ENCODE data around the gene ADGRV1.

ADGRV1 gene, protein sequence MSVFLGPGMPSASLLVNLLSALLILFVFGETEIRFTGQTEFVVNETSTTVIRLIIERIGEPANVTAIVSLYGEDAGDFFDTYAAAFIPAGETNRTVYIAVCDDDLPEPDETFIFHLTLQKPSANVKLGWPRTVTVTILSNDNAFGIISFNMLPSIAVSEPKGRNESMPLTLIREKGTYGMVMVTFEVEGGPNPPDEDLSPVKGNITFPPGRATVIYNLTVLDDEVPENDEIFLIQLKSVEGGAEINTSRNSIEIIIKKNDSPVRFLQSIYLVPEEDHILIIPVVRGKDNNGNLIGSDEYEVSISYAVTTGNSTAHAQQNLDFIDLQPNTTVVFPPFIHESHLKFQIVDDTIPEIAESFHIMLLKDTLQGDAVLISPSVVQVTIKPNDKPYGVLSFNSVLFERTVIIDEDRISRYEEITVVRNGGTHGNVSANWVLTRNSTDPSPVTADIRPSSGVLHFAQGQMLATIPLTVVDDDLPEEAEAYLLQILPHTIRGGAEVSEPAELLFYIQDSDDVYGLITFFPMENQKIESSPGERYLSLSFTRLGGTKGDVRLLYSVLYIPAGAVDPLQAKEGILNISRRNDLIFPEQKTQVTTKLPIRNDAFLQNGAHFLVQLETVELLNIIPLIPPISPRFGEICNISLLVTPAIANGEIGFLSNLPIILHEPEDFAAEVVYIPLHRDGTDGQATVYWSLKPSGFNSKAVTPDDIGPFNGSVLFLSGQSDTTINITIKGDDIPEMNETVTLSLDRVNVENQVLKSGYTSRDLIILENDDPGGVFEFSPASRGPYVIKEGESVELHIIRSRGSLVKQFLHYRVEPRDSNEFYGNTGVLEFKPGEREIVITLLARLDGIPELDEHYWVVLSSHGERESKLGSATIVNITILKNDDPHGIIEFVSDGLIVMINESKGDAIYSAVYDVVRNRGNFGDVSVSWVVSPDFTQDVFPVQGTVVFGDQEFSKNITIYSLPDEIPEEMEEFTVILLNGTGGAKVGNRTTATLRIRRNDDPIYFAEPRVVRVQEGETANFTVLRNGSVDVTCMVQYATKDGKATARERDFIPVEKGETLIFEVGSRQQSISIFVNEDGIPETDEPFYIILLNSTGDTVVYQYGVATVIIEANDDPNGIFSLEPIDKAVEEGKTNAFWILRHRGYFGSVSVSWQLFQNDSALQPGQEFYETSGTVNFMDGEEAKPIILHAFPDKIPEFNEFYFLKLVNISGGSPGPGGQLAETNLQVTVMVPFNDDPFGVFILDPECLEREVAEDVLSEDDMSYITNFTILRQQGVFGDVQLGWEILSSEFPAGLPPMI (N-terminal part only)

DNA sequence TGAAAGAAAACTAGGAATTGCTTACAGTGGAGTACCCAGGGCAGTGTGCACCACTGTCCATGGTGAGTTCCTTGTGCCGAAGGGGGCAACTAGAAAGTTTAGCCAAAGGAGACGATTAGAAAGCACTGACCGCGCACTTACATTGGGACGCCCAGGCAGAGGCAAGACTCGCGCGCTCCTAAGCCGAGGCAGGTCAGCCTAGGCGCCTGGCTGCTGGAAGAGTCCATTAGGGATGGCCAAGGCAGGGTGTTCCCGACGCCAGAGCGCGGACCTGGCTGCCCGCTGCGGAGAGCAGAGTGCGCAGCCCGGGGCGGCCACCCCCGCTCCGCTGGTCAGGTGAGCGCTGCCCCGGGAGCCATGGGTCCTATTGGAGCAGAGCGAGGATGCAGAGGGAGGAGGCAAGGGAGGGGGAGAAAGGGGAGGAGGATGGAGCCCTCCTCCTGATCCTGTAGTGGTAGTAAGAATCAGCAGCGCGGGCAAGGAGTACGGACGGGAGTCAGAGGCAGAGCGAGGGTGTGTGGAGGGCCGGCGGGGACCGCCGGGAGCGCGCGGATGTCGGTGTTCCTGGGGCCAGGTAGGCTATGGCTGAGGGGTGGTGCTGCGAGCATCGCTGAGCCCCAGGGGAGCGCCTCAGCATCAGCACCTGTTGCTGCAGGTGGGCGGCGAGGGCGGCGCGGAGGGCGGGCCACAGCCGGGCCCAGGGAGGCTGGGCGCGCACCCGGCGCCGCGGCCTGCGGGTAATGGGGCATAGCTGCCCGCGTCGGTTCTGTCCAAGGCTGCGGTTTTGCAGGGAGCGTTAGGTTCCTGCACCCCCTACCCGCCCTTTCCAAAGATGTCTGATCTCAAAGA, at the start of gene ADGRV1:
TSS of gene ADGRV1 (plus strand) at position 454 of the 849 bp plus-strand sequence. CDS start at position 553, 99 bp downstream.
- no peak for TF ChIP-seq ZFX (IDR thresholded peaks at IDR 0.05; ENCODE audit: borderline replicate concordance)
- TF ChIP-seq, protein P1, sequence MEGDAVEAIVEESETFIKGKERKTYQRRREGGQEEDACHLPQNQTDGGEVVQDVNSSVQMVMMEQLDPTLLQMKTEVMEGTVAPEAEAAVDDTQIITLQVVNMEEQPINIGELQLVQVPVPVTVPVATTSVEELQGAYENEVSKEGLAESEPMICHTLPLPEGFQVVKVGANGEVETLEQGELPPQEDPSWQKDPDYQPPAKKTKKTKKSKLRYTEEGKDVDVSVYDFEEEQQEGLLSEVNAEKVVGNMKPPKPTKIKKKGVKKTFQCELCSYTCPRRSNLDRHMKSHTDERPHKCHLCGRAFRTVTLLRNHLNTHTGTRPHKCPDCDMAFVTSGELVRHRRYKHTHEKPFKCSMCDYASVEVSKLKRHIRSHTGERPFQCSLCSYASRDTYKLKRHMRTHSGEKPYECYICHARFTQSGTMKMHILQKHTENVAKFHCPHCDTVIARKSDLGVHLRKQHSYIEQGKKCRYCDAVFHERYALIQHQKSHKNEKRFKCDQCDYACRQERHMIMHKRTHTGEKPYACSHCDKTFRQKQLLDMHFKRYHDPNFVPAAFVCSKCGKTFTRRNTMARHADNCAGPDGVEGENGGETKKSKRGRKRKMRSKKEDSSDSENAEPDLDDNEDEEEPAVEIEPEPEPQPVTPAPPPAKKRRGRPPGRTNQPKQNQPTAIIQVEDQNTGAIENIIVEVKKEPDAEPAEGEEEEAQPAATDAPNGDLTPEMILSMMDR (IDR thresholded peaks at IDR 0.05), result no peak
- peak within 1 kb of the TSS; percentile 79 for H3K27ac ChIP-seq

DNA sequence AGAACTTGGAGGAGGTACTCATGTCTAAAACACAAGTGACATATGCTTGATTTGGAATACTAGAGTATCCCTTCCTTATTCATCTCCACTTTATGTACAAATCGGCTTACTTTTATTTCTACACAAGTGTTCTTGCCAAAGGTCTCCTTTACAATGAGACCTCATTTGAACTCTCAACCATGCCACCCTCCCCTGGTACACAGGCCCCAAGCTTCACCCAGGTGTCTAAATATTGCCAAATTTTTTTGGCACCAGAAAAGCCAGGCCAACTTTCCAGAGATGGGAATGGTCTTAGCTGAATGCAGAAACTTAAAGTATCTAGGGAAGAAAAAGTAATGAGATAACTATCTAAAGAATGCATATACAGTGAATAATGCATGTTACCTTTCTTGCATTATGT, 48.2 kb upstream of the ADGRV1 start:
- H3K27ac ChIP-seq, result no peak overlapping the region
- TF ChIP-seq ZFX (IDR thresholded peaks at IDR 0.05; ENCODE audit: borderline replicate concordance), result no peak
- TF ChIP-seq, protein P1 (IDR thresholded peaks at IDR 0.05), result no peak

DNA sequence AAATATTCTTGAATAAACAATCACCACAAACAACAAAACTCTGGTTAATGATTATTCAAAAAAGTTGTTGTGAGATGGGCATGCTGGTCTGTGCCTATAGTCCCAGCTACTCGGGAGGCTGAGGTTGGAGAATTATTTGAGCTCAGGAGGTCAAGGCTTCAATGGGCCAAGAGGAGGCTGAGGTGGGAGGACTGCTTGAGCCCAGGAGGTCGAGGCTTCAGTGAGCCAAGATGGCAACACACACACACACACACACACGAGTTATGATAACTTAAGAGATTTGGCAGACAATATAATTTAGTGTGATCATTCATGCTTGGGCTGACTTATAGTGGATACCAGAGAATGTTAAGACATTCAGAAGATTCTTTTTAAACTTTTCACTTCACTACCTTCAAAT, 44.1 kb upstream of the ADGRV1 start:
- TF ChIP-seq ZFX (IDR thresholded peaks at IDR 0.05; ENCODE audit: borderline replicate concordance), result no peak
- TF ChIP-seq, protein P1 (IDR thresholded peaks at IDR 0.05), result no peak
- peak overlapping the region; percentile 47 for H3K27ac ChIP-seq

DNA sequence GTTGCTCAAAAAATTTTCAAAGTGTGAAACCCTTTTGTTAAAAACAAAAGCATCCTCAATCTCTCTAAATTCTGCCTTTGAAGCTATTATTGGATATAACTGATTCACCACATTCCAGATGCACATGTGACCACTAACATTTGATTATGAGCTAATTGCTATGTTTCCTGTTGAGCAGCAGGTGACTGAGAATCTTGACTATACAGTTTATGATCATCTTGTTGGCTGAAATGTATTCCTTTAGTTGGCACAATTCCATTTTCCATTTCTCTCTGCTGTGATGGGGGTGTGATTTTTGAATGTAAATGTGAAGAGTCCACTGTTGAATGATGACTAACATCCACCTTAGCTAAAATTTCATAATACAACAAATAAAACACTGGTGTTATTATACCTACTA, 39.9 kb upstream of the ADGRV1 start:
- H3K27ac ChIP-seq, result no peak overlapping the region
- TF ChIP-seq, protein P1 (IDR thresholded peaks at IDR 0.05), result no peak
- no peak for TF ChIP-seq ZFX (IDR thresholded peaks at IDR 0.05; ENCODE audit: borderline replicate concordance)

DNA sequence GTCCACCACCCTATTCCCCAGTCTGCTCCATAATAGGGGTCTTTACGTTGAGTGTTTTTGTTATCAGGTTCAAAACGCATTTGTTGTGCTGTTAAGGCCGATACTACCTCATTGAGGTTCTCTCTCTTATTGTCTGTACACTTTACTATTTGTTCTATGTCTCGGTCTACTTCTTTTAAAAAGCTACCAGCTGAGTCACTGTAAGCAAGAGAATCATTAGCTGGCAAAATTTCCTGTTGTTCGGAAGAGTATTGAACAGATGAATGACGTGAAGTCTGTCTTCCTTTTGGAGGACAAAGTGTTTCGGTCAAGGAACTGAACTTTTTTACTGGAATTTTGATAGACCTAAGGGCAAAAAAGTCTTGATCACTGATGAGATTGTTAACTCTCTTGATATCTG, 39.5 kb upstream of the ADGRV1 start:
- H3K27ac ChIP-seq, result no peak overlapping the region

More for the DNA sequence above, 39.5 kb upstream of the ADGRV1 start:
- TF ChIP-seq, protein P1 (IDR thresholded peaks at IDR 0.05), result no peak
- no peak for TF ChIP-seq ZFX (IDR thresholded peaks at IDR 0.05; ENCODE audit: borderline replicate concordance)

Measured in 22Rv1 (cell line).